Amniotic stem cell (primary cell): ENCODE data around the gene SEMA6B.

Experiments used
- DNase-seq: peaks from one replicate; lab custom pipeline; 2025; lab: John Stamatoyannopoulos, UW

SEMA6B gene

GRCh38 chr19:4506449-4507149 lies 52.9 kb downstream of the SEMA6B start:
- no peak for DNase-seq

GRCh38 chr19:4505570-4506448 lies 53.7 kb downstream of the SEMA6B start:
- DNase-seq, result no peak

GRCh38 chr19:4504891-4505569 lies 54.5 kb downstream of the SEMA6B start:
- no peak for DNase-seq

- DNase-seq, result no peak
These were observed 55.2 kb downstream of the SEMA6B start for GRCh38 chr19:4504297-4504701.

GRCh38 chr19:4503825-4504170 lies 55.7 kb downstream of the SEMA6B start:
- no peak for DNase-seq

GRCh38 chr19:4503132-4503824 lies 56.2 kb downstream of the SEMA6B start:
- no peak for DNase-seq

- no peak for DNase-seq
These were observed 57.0 kb downstream of the SEMA6B start for GRCh38 chr19:4502282-4503131.

GRCh38 chr19:4501691-4502090 lies 57.8 kb downstream of the SEMA6B start:
- no peak for DNase-seq

- no peak for DNase-seq
These were observed 58.5 kb downstream of the SEMA6B start for GRCh38 chr19:4500841-4501591.

GRCh38 chr19:4499855-4500254 lies 59.6 kb downstream of the SEMA6B start:
- no peak for DNase-seq

GRCh38 chr19:4499318-4499717 lies 60.2 kb downstream of the SEMA6B start:
- DNase-seq, result no peak

GRCh38 chr19:4498694-4499093 lies 60.8 kb downstream of the SEMA6B start:
- no peak for DNase-seq

- DNase-seq, result no peak
These were observed 61.6 kb downstream of the SEMA6B start for GRCh38 chr19:4497770-4498389.

- no peak for DNase-seq
These were observed 63.2 kb downstream of the SEMA6B start for GRCh38 chr19:4496304-4496703.

- no peak for DNase-seq
These were observed 64.0 kb downstream of the SEMA6B start for GRCh38 chr19:4495471-4495870.

GRCh38 chr19:4494691-4495064 lies 64.8 kb downstream of the SEMA6B start:
- no peak for DNase-seq

GRCh38 chr19:4493929-4494690 lies 65.4 kb downstream of the SEMA6B start:
- no peak for DNase-seq

- DNase-seq, result no peak
These were observed 66.2 kb downstream of the SEMA6B start for GRCh38 chr19:4493104-4493928.
